GM23248 (cell line): ENCODE data around the gene PCDH1.

Source experiments
- EZH2 ChIP-seq: fragments of 200-600 bp; sonication (generic); IDR thresholded peaks from 2 replicates; pipeline ENCODE4 v1.6.1; 2018; ENCODE audit warnings: antibody characterized with exemption, mild to moderate bottlenecking; ENCODE audit not compliant: insufficient read depth, poor library complexity, severe bottlenecking
- EZH2phosphoT487 ChIP-seq: fragments of 200-600 bp; sonication (generic); IDR thresholded peaks from 2 replicates; pipeline ENCODE4 v1.6.1; 2018; ENCODE audit warnings: antibody characterized with exemption, moderate library complexity, mild to moderate bottlenecking, low read depth; ENCODE audit not compliant: insufficient read depth

DNA sequence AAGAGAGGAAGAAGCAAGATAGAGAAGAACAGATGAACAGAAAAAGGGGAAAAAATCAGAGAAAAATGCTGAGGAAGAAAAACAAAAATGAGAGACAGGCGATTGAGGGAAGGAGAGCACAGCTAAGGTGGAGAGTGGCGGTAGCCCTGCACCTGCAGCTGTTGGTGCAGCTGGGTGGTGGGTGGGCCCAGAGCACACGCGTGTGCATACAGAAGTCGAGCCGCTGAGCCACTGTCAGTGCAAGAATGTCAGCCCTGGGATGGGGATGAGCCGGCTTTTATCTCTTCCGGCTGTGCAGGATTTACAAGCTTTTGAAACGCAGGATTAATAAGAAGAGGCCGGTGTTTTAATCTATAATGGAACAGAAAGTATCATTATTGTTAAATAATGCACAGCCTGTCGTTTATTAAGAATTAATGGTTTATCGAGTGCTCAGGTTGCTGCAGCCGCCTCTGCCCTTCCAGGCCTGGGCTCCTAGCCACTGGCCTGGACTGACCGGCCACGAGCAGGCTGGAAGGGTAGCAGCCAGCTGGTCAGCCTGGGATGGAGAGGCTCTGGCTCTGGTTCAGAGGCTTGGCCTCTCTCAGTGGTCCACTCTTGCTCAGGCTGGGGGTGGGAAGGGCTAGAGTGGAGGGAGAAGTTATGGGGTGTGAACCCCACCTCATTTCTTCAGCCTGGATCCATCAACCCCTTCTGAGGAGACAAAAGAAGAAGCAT, 68.7 kb downstream of the PCDH1 start:
- no peak for TF ChIP-seq EZH2
- TF ChIP-seq EZH2phosphoT487 = no peak
